ENCODE measurements around the gene VDAC2.

DNA sequence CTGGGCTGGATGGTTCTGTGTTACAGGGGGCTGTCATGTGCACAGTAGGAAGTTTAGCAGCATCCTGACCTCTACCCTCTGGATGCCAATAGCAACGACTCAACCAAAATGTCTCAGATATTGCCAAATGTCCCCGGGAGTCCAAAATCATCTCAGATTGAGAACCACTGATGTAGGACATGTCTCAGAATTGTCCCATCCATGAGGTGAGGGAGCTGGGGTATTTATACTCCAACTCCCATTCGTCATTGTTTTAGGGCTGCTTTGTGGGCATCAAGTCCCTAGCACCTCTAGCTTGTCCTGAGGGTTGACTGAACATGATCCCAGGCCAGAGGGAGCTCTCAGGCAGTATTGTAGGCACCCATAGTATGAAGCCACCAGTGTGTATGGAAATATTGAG is 50.4 kb downstream of the VDAC2 start:
- TF ChIP-seq, protein P1, sequence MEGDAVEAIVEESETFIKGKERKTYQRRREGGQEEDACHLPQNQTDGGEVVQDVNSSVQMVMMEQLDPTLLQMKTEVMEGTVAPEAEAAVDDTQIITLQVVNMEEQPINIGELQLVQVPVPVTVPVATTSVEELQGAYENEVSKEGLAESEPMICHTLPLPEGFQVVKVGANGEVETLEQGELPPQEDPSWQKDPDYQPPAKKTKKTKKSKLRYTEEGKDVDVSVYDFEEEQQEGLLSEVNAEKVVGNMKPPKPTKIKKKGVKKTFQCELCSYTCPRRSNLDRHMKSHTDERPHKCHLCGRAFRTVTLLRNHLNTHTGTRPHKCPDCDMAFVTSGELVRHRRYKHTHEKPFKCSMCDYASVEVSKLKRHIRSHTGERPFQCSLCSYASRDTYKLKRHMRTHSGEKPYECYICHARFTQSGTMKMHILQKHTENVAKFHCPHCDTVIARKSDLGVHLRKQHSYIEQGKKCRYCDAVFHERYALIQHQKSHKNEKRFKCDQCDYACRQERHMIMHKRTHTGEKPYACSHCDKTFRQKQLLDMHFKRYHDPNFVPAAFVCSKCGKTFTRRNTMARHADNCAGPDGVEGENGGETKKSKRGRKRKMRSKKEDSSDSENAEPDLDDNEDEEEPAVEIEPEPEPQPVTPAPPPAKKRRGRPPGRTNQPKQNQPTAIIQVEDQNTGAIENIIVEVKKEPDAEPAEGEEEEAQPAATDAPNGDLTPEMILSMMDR (IDR thresholded peaks at IDR 0.05; ENCODE audit: low read length) = no peak
- no peak for TF ChIP-seq EZH2 (IDR thresholded peaks at IDR 0.05; ENCODE audit: borderline replicate concordance, low read length)
